ENCODE measurements around the gene SLC12A4. TPM values are rescaled to one million over a fixed set of nuclear protein-coding genes. Genes with fewer than 3 reads are reported as not detected.
A peak's percentile ranks its signal among the peaks of the same experiment; 100 is the strongest.

Gene SLC12A4
- total RNA-seq, 4 donors from 2014 or later, result 82.0 to 127 (median 101) TPM

DNA sequence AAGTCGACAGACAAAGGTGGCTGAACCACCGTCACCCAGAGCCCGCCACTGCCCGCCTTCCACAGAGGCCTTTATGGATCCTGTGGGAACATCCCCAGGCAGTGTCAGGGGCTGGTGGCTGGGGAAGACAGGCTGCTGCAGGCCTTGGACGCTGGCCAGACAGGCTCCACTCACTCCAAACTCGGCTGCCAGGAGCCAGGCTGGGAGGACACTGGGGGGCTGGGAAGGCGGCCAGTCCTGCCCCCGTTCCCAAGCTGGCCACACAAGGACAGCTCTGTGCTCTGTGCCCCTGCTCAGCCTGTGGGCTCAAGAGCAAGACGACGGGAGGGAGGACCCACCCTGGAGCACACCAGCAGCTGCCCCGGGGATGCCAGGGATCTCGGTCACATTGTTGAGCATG, 17.0 kb downstream of the SLC12A4 start:
- Histone ChIP-seq H3K9me3 (no peaks in the 10 kb centered on the region), H3K36me3 (peaks cover 10 to 93% (median 24%) of the 10 kb centered on the region in 3 donors), H3K4me3 (no peak overlapping the region), H3K4me1 (peaks cover 0 to 54% (median 10%) of the 10 kb centered on the region in 4 donors), H3K27me3 (no peaks in the 10 kb centered on the region), H3K27ac (peak overlapping the region in 2 of 4 donors; percentile 26 to 74)
- 40 to 49% methylated on average over 2 to 7 of the region's 12 CpGs for WGBS, 2 donors
- TF ChIP-seq EP300 (IDR thresholded peaks at IDR 0.05) (peak in 1 of 2 donors; percentile 67), POLR2A (IDR thresholded peaks at IDR 0.05) (peak in 1 of 2 donors; percentile 12)
- TF ChIP-seq, protein P1, sequence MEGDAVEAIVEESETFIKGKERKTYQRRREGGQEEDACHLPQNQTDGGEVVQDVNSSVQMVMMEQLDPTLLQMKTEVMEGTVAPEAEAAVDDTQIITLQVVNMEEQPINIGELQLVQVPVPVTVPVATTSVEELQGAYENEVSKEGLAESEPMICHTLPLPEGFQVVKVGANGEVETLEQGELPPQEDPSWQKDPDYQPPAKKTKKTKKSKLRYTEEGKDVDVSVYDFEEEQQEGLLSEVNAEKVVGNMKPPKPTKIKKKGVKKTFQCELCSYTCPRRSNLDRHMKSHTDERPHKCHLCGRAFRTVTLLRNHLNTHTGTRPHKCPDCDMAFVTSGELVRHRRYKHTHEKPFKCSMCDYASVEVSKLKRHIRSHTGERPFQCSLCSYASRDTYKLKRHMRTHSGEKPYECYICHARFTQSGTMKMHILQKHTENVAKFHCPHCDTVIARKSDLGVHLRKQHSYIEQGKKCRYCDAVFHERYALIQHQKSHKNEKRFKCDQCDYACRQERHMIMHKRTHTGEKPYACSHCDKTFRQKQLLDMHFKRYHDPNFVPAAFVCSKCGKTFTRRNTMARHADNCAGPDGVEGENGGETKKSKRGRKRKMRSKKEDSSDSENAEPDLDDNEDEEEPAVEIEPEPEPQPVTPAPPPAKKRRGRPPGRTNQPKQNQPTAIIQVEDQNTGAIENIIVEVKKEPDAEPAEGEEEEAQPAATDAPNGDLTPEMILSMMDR (IDR thresholded peaks at IDR 0.05), result no peak
- DNase-seq (ENCODE audit: low spot score in 2 of 2), result no peak

DNA sequence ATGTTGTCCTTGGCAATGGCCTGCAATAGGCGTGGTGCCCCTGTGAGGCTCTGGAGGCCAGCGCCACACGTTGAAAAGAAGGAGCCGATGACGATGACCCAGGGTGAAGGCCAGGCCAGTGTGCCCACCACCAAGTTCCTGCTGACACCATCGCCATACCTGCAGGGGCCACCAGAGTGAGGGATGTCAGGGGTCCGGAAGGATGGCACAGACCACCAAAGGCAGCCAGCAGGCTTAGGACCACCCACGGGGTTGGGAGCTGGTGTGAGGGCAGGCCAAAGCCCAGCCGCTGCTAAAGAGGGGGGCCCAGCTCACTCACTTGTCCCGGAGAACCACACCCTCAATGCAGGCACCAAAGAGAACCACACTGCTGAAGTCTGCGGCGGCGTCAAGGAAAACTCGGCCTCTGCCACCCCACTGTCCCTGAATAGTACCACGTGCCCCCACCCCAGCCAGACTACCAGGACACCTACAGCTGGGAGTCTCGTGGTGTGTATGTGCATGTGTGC, 18.0 kb downstream of the SLC12A4 start:
- peak overlapping the region in 2 of 4 donors; percentile 11 to 74 for H3K27ac ChIP-seq
- H3K9me3 ChIP-seq, result no peaks in the 10 kb centered on the region
- 68 to 74% methylated on average over 12 to 14 of the region's 16 CpGs for WGBS, 2 donors
- TF ChIP-seq, protein P1 (IDR thresholded peaks at IDR 0.05), result no peak
- no peak for TF ChIP-seq POLR2A (IDR thresholded peaks at IDR 0.05)
- TF ChIP-seq EP300 (IDR thresholded peaks at IDR 0.05), result no peak
- peaks cover 0 to 64% (median 12%) of the 10 kb centered on the region in 4 donors for H3K4me1 ChIP-seq
- H3K27me3 ChIP-seq, result no peaks in the 10 kb centered on the region
- no peak overlapping the region for H3K4me3 ChIP-seq
- H3K36me3 ChIP-seq, result peaks cover 10 to 93% (median 27%) of the 10 kb centered on the region in 3 donors
- no peak for DNase-seq (ENCODE audit: low spot score in 2 of 2)

DNA sequence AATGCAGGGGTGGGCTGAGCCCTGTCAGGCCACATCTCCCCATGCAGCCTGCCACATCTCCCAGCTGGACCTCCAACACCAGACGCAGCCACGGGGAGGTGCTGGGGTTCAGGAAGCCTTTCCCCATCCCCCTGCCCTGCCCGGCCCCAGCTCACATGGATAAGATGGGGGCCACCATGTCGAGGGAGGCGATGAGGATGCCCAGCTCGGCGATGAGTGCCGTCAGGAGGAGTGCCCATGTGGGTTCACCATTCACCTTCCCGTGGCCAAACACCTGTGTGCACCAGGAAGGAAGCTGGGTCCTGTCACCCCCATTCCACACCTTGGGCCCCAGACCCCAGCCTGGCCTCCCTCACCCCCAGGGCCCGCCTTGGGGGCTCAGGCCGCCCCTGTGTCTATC, 18.8 kb downstream of the SLC12A4 start:
- no peak for TF ChIP-seq POLR2A (IDR thresholded peaks at IDR 0.05)
- peaks cover 0 to 71% (median 19%) of the 10 kb centered on the region in 4 donors for H3K4me1 ChIP-seq
- peak overlapping the region in 2 of 4 donors; percentile 11 to 74 for H3K27ac ChIP-seq
- 92 to 93% methylated on average over 6 of the region's 11 CpGs for WGBS, 2 donors
- H3K9me3 ChIP-seq, result no peaks in the 10 kb centered on the region
- no peak for DNase-seq (ENCODE audit: low spot score in 2 of 2)
- H3K36me3 ChIP-seq, result peaks cover 14 to 93% (median 27%) of the 10 kb centered on the region in 3 donors
- no peak overlapping the region for H3K4me3 ChIP-seq
- no peaks in the 10 kb centered on the region for H3K27me3 ChIP-seq

DNA sequence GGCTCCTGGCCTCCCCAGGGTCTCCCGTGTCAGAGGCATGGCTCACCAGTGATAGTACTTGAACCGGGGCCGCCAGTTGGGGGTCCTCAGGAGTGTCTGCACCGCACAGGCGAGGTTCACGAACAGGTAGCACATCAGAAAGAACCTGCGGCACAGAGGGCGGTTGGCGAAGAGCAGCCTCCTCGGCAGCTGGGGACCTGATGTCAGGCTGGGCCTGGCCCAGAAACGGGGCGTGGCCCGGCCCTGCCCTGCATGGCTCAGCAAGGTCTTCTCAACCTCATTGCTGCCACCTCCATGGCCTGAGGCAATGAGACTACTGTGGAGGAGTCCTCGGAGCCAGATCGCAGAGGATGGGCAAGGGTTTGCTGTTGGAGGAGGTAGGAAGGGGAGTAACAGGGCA, 20.4 kb downstream of the SLC12A4 start:
- H3K36me3 ChIP-seq, result peaks cover 14 to 81% (median 27%) of the 10 kb centered on the region in 3 donors
- no peaks in the 10 kb centered on the region for H3K27me3 ChIP-seq
- TF ChIP-seq, protein P1 (IDR thresholded peaks at IDR 0.05), result no peak
- TF ChIP-seq POLR2A (IDR thresholded peaks at IDR 0.05) (no peak), EP300 (IDR thresholded peaks at IDR 0.05) (no peak)
- H3K4me1 ChIP-seq, result peaks cover 0 to 80% (median 33%) of the 10 kb centered on the region in 4 donors
- H3K9me3 ChIP-seq, result no peaks in the 10 kb centered on the region
- 88 to 90% methylated on average over 15 of the region's 15 CpGs for WGBS, 2 donors
- no peak overlapping the region for H3K4me3 ChIP-seq
- no peak for DNase-seq (ENCODE audit: low spot score in 2 of 2)
- H3K27ac ChIP-seq, result peak overlapping the region in 2 of 4 donors; percentile 19 to 84

DNA sequence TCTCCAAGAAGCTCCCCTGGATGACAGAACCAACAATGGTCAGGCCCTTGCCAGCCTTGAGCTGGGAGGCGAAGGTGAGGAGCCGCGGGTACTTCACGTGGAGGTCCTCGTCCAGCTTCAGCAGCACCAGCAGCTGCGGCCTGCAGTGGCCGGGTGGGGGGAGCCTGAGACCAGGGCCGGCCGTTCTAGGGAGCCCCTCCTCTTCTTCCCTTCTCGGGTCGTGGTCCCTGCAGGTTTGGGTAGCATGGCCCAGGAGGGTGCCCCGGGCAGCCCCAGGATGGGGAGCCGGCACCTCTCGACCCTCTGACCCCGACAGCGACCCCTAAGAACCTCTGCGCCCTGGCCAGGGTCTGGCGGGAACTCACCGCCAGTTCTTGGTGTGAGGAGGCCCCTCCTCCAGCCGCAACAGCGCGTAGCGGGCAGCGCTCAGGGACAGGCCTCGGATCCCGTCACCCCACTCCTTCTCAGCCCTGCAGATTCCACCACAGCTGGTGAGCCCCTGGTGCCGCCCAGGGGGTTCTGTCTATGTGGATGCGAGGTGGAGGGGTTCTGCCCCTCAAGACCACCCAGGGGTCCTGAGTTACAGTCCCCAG, 21.4 kb downstream of the SLC12A4 start:
- peaks cover 0 to 82% (median 39%) of the 10 kb centered on the region in 4 donors for H3K4me1 ChIP-seq
- DNase-seq (ENCODE audit: low spot score in 2 of 2), result no peak
- no peak overlapping the region for H3K4me3 ChIP-seq
- H3K27ac ChIP-seq, result peak overlapping the region in 2 of 4 donors; percentile 84 to 90
- no peaks in the 10 kb centered on the region for H3K27me3 ChIP-seq
- no peaks in the 10 kb centered on the region for H3K9me3 ChIP-seq
- peaks cover 14 to 88% (median 27%) of the 10 kb centered on the region in 3 donors for H3K36me3 ChIP-seq
- 84 to 85% methylated on average over 16 to 22 of the region's 28 CpGs for WGBS, 2 donors
- TF ChIP-seq POLR2A (IDR thresholded peaks at IDR 0.05) (no peak), EP300 (IDR thresholded peaks at IDR 0.05) (no peak)
- TF ChIP-seq, protein P1 (IDR thresholded peaks at IDR 0.05), result no peak

Data from tibial nerve (tissue), 4 donors.